ENCODE data around the gene STIP1. TPM values are rescaled to one million over a fixed set of nuclear protein-coding genes. Genes with fewer than 3 reads are reported as not detected.

STIP1 gene
- total RNA-seq, 4 donors from 2014 or later: 67.5 to 86.0 (median 78.3) TPM

GRCh38 chr11:64206457-64207255 lies 20.7 kb downstream of the STIP1 start, which contains the start of gene FERMT3:
TSS of gene FERMT3 (plus strand) at chr11:64206721. CDS start at chr11:64207365, 644 bp downstream.
- H3K4me3 ChIP-seq (ENCODE audit: low read depth, poor library complexity, severe bottlenecking): peak within 1 kb of the TSS; percentile 20
- 77% methylated on average over 14 to 27 of the region's 27 CpGs for WGBS, 2 donors
- DNase-seq (ENCODE audit: low spot score in 2 of 2): peak; percentile 68 to 92
- no peak for TF ChIP-seq CTCF (IDR thresholded peaks at IDR 0.05)
- intact Hi-C loops (cut with DNase I; ENCODE audit: low total_unique reads): loop anchor here (5.0 kb wide), 2 partner anchors 96 to 731 kb away; partner anchors contain the start of genes CATSPERZ and GPHA2

GRCh38 chr11:64207256-64208085 lies 21.5 kb downstream of the STIP1 start:
- WGBS, 2 donors: 52 to 55% methylated on average over 27 to 29 of the region's 30 CpGs
- intact Hi-C loops (cut with DNase I; ENCODE audit: low total_unique reads): loop anchor here (5.0 kb wide), 2 partner anchors 95 to 730 kb away; partner anchors contain the start of genes CATSPERZ and GPHA2
- peak overlapping the region; percentile 20 for H3K4me3 ChIP-seq (ENCODE audit: low read depth, poor library complexity, severe bottlenecking)
- TF ChIP-seq CTCF (IDR thresholded peaks at IDR 0.05) (no peak), POLR2A (IDR thresholded peaks at IDR 0.05) (no peak)
- DNase-seq (ENCODE audit: low spot score in 2 of 2): peak; percentile 58 to 92

- intact Hi-C loops (cut with DNase I; ENCODE audit: low total_unique reads): loop anchor here (5.0 kb wide), 2 partner anchors 94 to 729 kb away; partner anchors contain the start of genes CATSPERZ and GPHA2
- 77 to 88% methylated on average over 20 to 23 of the region's 23 CpGs for WGBS, 2 donors
- no peak overlapping the region for H3K4me3 ChIP-seq (ENCODE audit: low read depth, poor library complexity, severe bottlenecking)
- DNase-seq (ENCODE audit: low spot score in 2 of 2): no peak
- TF ChIP-seq POLR2A (IDR thresholded peaks at IDR 0.05) (no peak), CTCF (IDR thresholded peaks at IDR 0.05) (no peak)
Measured at GRCh38 chr11:64208086-64208795, 22.3 kb downstream of the STIP1 start.

- DNase-seq (ENCODE audit: low spot score in 2 of 2): no peak
- intact Hi-C loops (cut with DNase I; ENCODE audit: low total_unique reads): loop anchor here (5.0 kb wide), 2 partner anchors 93 to 728 kb away; partner anchors contain the start of genes CATSPERZ and GPHA2
- no peak overlapping the region for H3K4me3 ChIP-seq (ENCODE audit: low read depth, poor library complexity, severe bottlenecking)
- 85 to 87% methylated on average over 17 to 18 of the region's 18 CpGs for WGBS, 2 donors
- TF ChIP-seq CTCF (IDR thresholded peaks at IDR 0.05): no peak
- TF ChIP-seq POLR2A (IDR thresholded peaks at IDR 0.05): no peak
Measured at GRCh38 chr11:64208796-64209562, 23.0 kb downstream of the STIP1 start.

GRCh38 chr11:64209563-64209843 lies 23.5 kb downstream of the STIP1 start:
- TF ChIP-seq POLR2A (IDR thresholded peaks at IDR 0.05) (no peak), CTCF (IDR thresholded peaks at IDR 0.05) (no peak)
- WGBS, 2 donors: 85 to 86% methylated on average over 8 of the region's 8 CpGs
- DNase-seq (ENCODE audit: low spot score in 2 of 2): no peak
- no peak overlapping the region for H3K4me3 ChIP-seq (ENCODE audit: low read depth, poor library complexity, severe bottlenecking)
- intact Hi-C loops (cut with DNase I; ENCODE audit: low total_unique reads): loop anchor here (5.0 kb wide), 2 partner anchors 93 to 728 kb away; partner anchors contain the start of genes CATSPERZ and GPHA2

Measured in lower leg skin (tissue), 4 donors.